Measurements from ENCODE around the gene CCBE1. TPM values are rescaled to one million over a fixed set of nuclear protein-coding genes. Genes with fewer than 3 reads are reported as not detected.

The CCBE1 gene
- total and polyA plus RNA-seq, 9 of the 15 experiments (the other 6 are each of a cell fraction or from before 2014, with no cell fraction given), result 0.20 TPM; not detected in 8

DNA sequence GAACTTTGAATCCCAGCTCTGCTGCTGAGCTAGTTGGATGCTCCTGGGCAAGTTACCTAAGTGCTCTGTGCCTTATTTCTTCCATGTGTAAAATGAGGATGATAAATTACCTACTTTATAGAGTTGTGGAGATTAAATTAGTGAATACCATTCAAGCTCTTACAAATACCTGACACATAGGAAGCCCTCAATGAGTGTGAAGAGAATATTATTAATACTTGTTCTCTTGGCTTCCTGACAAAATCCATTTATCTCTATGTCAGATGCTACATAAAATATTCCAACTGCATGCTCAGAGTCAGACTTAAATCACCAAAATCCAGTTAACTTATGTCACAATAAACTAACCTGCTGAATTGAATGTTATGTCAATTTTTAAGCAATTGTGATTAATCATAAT, 42.9 kb upstream of the CCBE1 start:
- Histone ChIP-seq H3K4me1 (replicated peaks in 1 of 2; ENCODE audit: control insufficient read depth in 2 of 2, insufficient read depth in 2 of 2, low read length in 2 of 2) (no peaks in the 10 kb centered on the region), H4K20me1 (replicated peaks; ENCODE audit: control insufficient read depth, insufficient read depth, low read length) (no peaks in the 10 kb centered on the region), H2AFZ (ENCODE audit: low read depth, low read length) (no peak overlapping the region), H3K9ac (ENCODE audit: insufficient read depth in 1 of 2, low read depth in 2 of 2, low read length in 2 of 2) (no peak overlapping the region), H3K27ac (ENCODE audit: extremely low read depth, low read depth, low read length) (no peak overlapping the region), H3K9me3 (replicated peaks; ENCODE audit: control insufficient read depth, insufficient read depth, low read depth, low read length) (no peaks in the 10 kb centered on the region), H3K4me2 (ENCODE audit: insufficient read depth, low read length) (no peak overlapping the region), H3K9me1 (ENCODE audit: control insufficient read depth, insufficient read depth, low read length) (no peaks in the 10 kb centered on the region), H3K79me2 (ENCODE audit: control insufficient read depth, insufficient read depth, low read length) (no peaks in the 10 kb centered on the region), H3K27me3 (ENCODE audit: control insufficient read depth in 2 of 2, insufficient read depth in 2 of 2, low read length in 2 of 2) (no peaks in the 10 kb centered on the region), H3K36me3 (ENCODE audit: control insufficient read depth, insufficient read depth, low read length) (no peaks in the 10 kb centered on the region), H3K4me3 (no peak overlapping the region)
- ATAC-seq, result no peak
- intact Hi-C loops (cut with micrococcal nuclease), result no loop called here
- POLR2A ChIA-PET, result no interaction called here
- no peak for DNase-seq (ENCODE audit: extremely low read depth in 1 of 4, low spot score in 3 of 4)
- TF ChIP-seq, protein P1, sequence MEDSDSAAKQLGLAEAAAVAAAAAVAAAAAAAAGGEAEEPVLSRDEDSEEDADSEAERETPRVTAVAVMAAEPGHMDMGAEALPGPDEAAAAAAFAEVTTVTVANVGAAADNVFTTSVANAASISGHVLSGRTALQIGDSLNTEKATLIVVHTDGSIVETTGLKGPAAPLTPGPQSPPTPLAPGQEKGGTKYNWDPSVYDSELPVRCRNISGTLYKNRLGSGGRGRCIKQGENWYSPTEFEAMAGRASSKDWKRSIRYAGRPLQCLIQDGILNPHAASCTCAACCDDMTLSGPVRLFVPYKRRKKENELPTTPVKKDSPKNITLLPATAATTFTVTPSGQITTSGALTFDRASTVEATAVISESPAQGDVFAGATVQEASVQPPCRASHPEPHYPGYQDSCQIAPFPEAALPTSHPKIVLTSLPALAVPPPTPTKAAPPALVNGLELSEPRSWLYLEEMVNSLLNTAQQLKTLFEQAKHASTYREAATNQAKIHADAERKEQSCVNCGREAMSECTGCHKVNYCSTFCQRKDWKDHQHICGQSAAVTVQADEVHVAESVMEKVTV (CRISPR knock-in tag; IDR thresholded peaks at IDR 0.05), result no peak
- TF ChIP-seq, protein P2, sequence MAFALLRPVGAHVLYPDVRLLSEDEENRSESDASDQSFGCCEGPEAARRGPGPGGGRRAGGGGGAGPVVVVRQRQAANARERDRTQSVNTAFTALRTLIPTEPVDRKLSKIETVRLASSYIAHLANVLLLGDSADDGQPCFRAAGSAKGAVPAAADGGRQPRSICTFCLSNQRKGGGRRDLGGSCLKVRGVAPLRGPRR (CRISPR knock-in tag; IDR thresholded peaks at IDR 0.05), result no peak
- TF ChIP-seq MCM2 (IDR thresholded peaks at IDR 0.05; ENCODE audit: low read depth) (no peak), SMARCA5 (IDR thresholded peaks at IDR 0.05) (no peak), RFX7 (CRISPR knock-in tag; IDR thresholded peaks at IDR 0.05) (no peak), BRF1 (IDR thresholded peaks at IDR 0.05; ENCODE audit: borderline replicate concordance, extremely low read depth, insufficient read length) (no peak), TRIM25 (IDR thresholded peaks at IDR 0.05; ENCODE audit: borderline replicate concordance) (no peak), RBM39 (optimal IDR thresholded peaks at IDR 0.05; ENCODE audit: low read depth, low read length) (no peak), POLR3A (IDR thresholded peaks at IDR 0.05; ENCODE audit: borderline replicate concordance, extremely low read depth, insufficient read depth, insufficient read length) (no peak), ZNF696 (CRISPR knock-in tag; conservative IDR thresholded peaks at IDR 0.05) (no peak), SPI1 (IDR thresholded peaks at IDR 0.05; ENCODE audit: borderline replicate concordance, low read depth, low read length) (no peak), NFE2 (IDR thresholded peaks at IDR 0.05; ENCODE audit: low read depth) (no peak), BCOR (IDR thresholded peaks at IDR 0.05) (no peak), HNRNPK (IDR thresholded peaks at IDR 0.05; ENCODE audit: low read depth, low read length, poor library complexity, severe bottlenecking) (no peak), ZNF146 (CRISPR knock-in tag; IDR thresholded peaks at IDR 0.05; ENCODE audit: unreplicated experiment) (no peak), ZBTB5 (IDR thresholded peaks at IDR 0.05) (no peak)
- TF ChIP-seq, protein P3, sequence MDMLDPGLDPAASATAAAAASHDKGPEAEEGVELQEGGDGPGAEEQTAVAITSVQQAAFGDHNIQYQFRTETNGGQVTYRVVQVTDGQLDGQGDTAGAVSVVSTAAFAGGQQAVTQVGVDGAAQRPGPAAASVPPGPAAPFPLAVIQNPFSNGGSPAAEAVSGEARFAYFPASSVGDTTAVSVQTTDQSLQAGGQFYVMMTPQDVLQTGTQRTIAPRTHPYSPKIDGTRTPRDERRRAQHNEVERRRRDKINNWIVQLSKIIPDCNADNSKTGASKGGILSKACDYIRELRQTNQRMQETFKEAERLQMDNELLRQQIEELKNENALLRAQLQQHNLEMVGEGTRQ (CRISPR knock-in tag; IDR thresholded peaks at IDR 0.05), result no peak
- CTCF ChIA-PET (ENCODE audit: low intra/inter-chr PET ratio), result no interaction called here
- in situ Hi-C loops (cut with MboI), result no loop called here
- BruUV-seq (replicated peaks), result no TSS peak
- no peak for FAIRE-seq
